Parietal lobe (tissue), 2 donors: ENCODE results near the gene SPATA17. TPM values are rescaled to one million over a fixed set of nuclear protein-coding genes. Genes with fewer than 3 reads are reported as not detected.

Experiments
- small RNA-seq: library from RNA; depleted of rRNA; stranded (forward); fragments of <200 nt; gene quantifications from one replicate; pipeline ENCODE3, GENCODE V24; 2014; ENCODE audit warnings: low replicate concordance
- total RNA-seq: library from RNA; depleted of rRNA; stranded (reverse); fragments of >200 nt; gene quantifications from one replicate; pipeline ENCODE4 v1.2.3, GENCODE V29; 2014

The SPATA17 gene
- total RNA-seq = 3.1 TPM

GRCh38 chr1:217630711-217631591 is at the start of gene SPATA17, which contains the start of gene GPATCH2:
SPATA17 (plus strand) TSS chr1:217631344; CDS start chr1:217631379, 35 bp downstream.
GPATCH2 (minus strand) TSS chr1:217631090; CDS start chr1:217630971, 119 bp downstream.

Small RNAs within 50 kb of the gene (small RNA-seq; reads per million reads assigned to genes)
- gene UBBP2 = not detected

Other genes starting within 250 kb of the SPATA17 start
- gene GPATCH2, start 254 bp upstream of the SPATA17 start, total RNA-seq = 31.3 TPM